CD4-positive, alpha-beta T cell treated with Interleukin-2 at 100 ng/mL for 4 hours (primary cell): ENCODE data around the gene ITGA5.
A peak's percentile ranks its signal among the peaks of the same experiment; 100 is the strongest.

Experiments
- DNase-seq: peaks from one replicate; pipeline ENCODE4 v3.0.0-alpha.2; 2020; ENCODE audit warnings: low spot score

Gene ITGA5

DNA sequence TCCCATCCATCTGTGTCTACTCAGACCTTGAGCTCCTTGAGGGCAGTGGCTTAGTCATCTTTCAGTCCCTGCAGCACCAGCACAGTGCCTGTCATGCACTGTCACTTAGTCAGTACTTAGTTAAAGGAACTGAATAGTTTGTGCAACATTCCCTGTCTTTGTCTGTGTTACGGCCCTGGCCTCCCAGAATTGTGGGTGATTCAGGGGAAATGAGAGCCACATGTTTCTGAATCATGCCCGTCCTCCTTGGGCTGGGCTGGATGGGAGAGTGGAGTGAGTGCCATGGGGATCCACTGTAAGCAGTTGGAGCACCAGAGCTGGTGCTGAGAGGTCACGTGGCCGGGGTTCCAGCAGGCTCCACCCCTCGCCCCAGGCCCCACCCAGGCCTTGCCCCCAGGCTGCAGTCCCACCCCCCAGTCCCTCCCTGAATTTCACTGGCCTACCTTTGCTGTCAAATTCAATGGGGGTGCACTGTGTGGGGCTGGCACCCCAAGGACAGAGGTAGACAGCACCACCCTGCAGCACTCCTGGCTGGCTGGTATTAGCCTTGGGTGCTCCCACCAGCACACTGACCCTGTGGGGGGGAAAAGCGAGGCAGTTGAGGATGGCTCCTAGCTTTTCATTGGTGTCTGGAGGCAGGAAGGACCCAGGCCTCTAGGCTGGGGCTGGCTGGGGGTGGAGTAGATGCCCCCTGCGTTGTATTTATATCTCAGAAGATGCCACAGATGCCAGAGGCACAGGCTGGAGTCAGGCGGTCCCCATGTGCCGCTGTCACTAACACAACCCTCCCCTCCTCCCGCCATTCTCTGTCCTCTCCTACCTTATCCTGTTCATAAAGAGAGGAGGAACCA is 7.5 kb downstream of the ITGA5 start:
- DNase-seq: peak; percentile 72

- no peak for DNase-seq
These were observed 9.8 kb downstream of the ITGA5 start for GRCh38 chr12:54409267-54409666.

GRCh38 chr12:54407183-54407905 is 11.7 kb downstream of the ITGA5 start:
- no peak for DNase-seq

- no peak for DNase-seq
These were observed 13.5 kb downstream of the ITGA5 start for GRCh38 chr12:54405573-54405972.

DNA sequence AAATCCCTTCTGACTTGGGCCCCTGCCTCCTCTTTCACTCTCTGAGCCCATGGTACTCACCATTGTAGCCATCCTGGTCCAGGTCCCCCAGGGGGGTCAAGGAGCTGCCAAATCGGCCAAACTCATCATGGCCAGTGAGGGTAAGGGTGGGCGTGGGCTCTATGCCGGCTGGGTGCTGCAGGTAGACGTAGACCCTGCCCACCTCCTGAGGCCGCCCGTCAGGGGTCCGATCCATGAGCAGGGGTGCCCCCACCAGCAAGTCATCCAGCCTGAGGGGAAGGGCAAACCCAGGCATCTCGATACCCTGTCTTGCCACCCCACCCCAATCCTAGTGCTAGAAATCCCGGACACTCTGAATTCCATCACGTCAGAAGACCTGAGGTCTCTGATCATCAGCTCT is 14.0 kb downstream of the ITGA5 start:
- no peak for DNase-seq

GRCh38 chr12:54404061-54405004 is 14.7 kb downstream of the ITGA5 start:
- DNase-seq: peak; percentile 69

DNA sequence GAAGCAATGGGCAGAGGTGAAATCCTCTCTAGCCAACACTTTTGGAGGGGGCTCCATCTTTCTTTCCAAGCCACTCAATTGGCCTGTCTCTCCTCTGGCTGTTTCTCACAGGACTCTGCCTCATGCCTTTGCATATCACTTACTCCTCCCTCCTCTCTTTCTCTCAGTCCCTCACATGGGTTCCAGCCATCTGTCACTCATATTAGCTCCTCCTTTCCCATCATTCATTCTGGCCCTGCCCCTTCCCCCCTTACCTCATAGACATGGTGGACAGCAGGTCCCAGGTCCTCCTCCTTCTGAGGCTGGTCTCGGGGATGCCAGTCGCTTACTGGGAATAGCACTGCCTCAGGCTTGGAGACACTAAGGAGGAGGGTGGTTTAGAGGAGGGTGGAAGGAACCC is 17.9 kb downstream of the ITGA5 start:
- no peak for DNase-seq

GRCh38 chr12:54398995-54399793 is 19.9 kb downstream of the ITGA5 start:
- DNase-seq: peak; percentile 90

- DNase-seq: no peak
These were observed 20.8 kb downstream of the ITGA5 start for GRCh38 chr12:54398218-54398617.

DNA sequence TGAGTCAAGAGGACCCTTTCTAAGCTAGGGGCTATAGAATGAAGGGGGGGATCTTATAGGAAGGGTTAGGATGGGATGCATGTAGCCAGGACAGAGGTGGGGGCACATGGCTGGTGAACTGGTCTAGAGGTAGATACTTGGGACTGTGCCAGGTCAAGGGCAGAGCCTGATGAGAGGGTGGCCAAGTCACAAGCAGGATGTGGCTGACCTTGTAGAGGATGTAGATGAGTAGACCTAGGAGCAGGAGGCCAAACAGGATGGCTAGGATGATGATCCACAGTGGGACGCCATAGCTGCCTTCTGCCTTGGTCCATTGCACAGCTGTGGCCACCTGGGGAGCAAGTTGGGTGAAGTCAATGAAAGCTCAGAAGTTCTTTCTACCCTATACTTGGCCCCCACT is 21.9 kb downstream of the ITGA5 start:
- no peak for DNase-seq

- no peak for DNase-seq
These were observed 23.5 kb downstream of the ITGA5 start for GRCh38 chr12:54395545-54395944.

DNA sequence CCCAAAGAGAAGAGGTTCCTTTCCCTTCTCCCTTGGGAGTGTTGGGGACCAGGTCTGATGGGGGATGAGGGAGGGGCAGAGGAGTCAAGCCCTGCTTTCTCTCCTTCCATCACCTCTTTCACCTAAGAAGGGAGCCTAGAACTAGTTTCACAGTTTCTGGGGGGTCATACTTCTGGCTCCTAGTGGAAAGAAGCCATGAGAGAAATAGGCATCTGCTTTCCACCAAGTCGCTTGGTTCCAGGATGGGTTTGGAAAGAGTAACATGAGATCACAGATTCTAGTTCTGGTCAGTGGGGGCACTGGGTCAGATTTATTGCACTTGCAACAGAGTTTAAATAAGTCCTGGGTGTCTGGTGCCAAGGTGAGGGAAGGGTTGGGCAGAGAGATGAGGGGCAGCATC is 24.1 kb downstream of the ITGA5 start:
- no peak for DNase-seq

DNA sequence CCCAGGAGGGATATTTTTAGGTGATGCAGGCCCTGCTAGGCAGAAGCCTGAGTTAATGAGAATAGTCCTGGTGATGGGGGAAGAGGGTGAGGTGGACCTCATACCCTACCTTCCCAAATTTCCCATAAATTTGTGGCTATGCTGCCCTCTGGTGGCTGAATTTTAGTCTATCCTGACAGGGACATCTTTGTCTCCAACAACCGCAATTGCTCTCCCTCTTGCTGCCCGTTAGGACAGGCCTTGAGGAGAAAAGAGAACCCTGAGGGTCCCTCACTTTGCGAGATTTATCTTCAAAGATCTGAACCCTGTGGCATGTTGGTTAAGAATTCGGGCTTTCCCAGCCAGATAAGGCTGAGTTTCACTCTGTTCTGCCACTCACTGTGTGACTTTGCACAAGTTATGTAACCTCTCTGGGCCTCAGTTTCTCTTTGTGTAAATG is 24.8 kb downstream of the ITGA5 start:
- DNase-seq: peak; percentile 49

GRCh38 chr12:54393743-54394142 is 25.3 kb downstream of the ITGA5 start:
- DNase-seq: no peak

DNA sequence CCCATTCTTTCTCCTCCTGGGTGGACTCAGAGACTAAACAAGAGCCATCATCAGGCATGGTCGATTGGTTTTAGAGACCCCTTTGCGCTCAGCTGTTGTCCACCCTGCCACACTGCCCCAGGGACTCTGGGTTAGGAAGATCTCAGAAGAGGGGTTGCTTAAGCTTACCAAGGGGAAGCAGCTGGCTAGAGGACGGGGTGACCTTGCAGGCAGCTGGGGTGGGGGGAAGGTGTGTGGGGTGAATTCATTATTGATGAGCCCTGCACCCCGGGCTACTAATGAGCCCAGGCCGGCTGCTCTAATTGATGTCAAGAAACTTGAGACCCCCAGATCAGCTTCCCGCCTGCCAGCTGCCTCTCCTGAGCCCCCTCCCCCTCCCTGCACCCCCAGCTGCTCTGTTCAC is 25.9 kb downstream of the ITGA5 start:
- DNase-seq: no peak

DNA sequence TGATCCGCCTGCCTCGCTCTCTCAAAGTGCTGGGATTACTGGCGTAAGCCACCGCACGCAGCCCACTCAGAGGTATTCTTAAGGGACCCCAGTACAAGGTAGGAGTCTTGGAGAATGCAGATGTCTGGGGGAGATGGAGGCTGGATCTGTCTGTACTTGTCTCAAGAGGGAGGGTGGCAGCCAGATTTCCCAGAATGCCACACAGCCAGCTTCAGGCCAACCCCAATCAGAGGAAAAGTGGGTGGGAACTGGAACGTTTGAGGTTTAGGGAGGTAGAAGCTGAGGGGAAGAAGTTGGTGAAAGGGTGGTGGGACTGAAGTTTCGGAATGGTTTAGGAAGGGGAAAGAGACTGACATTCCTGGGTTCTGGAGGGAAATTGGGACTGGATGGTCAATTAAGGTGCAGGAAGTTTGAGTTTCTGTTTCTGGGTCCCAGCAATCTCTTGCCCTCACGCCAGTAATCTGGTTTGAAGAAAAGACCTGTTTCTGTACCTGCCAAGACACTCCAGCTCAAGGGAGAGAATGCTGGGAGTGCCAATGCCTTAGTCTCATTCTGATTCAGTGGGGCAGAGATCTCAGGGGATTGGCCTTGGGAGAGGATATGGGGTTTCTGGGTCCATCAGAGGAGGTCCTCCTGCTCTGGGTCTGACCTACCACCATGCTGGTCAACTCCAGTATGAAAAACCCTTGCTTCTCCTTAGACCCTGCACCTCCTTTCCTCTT is 26.4 kb downstream of the ITGA5 start:
- DNase-seq: no peak

DNA sequence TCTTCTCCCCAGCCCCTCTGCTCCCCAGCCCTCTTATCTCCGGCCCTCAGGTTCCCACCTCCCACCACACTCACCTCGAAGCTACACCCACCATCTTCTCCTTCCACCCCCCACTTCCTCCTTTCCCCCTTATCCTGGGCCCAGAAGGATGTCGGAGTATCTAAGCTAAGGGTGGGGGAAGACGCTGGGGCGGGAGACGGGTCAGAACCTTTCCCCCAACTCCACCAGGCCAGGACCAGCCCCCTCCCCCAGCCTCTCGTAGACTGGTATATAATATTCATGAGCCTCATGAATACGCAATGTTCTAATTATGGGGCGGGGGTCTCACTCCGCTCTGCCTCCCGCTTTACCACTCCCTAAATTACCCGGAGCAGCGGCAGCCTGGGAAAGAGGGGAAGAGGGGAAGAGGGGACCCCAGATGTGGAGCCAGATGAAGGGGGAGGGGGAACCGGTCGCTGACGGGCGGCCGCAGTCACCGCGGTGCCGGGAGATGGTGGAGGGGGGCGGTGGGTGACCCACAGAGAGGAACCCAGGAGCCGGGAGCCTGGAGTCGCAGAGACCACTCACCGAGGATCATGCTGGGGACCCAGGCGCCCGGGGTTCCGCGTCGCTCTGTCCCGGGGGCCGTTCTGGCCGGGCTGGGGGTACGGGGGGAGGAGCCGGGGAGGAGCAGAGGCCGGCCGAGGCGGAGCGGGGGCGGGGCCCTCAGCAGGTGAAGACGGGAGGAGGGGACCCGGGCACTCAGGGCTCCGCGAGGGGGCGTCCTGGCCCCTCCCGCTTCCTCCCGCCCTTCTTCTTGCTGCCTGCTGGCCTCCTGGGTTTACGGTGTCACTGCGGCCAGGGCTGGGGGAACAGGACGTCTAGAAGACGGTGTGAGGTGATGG is 28.2 kb downstream of the ITGA5 start:
- DNase-seq: peak; percentile 61

DNA sequence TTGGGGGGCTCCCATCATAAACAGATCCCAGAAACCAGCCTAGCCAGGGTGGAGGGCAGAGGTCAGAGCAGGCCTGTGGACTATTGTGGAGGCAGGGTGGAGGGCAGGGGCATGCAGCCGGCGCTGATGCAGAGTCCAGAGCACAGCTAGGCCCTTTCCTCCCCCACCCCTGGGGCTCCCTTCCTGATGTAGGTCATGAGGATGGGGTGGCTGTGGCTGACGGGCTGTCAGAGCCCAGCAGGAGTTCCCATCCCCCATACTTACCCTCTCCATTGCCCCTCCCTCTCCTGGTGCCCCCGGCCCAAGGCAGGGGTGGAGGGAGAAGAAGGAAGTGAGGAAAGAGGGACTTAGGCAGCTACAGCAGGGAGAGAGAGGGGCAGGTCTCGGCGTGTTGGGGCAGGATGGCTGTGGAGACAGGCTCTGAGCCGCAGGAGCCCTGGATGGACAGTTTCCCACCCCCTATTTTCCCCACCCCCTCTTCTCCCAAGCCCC is 28.8 kb downstream of the ITGA5 start:
- DNase-seq: no peak

- DNase-seq: no peak
These were observed 29.4 kb downstream of the ITGA5 start for GRCh38 chr12:54389607-54390175.
